ENCODE data around the gene GPHN.

Gene GPHN

GRCh38 chr14:66974397-66975025 is 466.6 kb downstream of the GPHN start:
- DNase-seq (ENCODE audit: insufficient read length, low spot score), result no peak
- no peak for TF ChIP-seq POLR2A (IDR thresholded peaks at IDR 0.05; ENCODE audit: low read depth, low read length)
- no peak for FAIRE-seq

GRCh38 chr14:66975251-66975650 is 467.3 kb downstream of the GPHN start:
- FAIRE-seq, result no peak
- DNase-seq (ENCODE audit: insufficient read length, low spot score), result no peak
- no peak for TF ChIP-seq POLR2A (IDR thresholded peaks at IDR 0.05; ENCODE audit: low read depth, low read length)

- TF ChIP-seq POLR2A (IDR thresholded peaks at IDR 0.05; ENCODE audit: low read depth, low read length), result no peak
- FAIRE-seq, result no peak
- DNase-seq (ENCODE audit: insufficient read length, low spot score), result no peak
These were observed 471.4 kb downstream of the GPHN start for GRCh38 chr14:66979101-66979974.

- no peak for TF ChIP-seq POLR2A (IDR thresholded peaks at IDR 0.05; ENCODE audit: low read depth, low read length)
- no peak for DNase-seq (ENCODE audit: insufficient read length, low spot score)
- no peak for FAIRE-seq
These were observed 474.3 kb downstream of the GPHN start for GRCh38 chr14:66982247-66982646.

- no peak for FAIRE-seq
- no peak for TF ChIP-seq POLR2A (IDR thresholded peaks at IDR 0.05; ENCODE audit: low read depth, low read length)
- no peak for DNase-seq (ENCODE audit: insufficient read length, low spot score)
These were observed 484.8 kb downstream of the GPHN start for GRCh38 chr14:66992776-66993175.

- TF ChIP-seq POLR2A (IDR thresholded peaks at IDR 0.05; ENCODE audit: low read depth, low read length), result no peak
- DNase-seq (ENCODE audit: insufficient read length, low spot score), result no peak
- FAIRE-seq, result no peak
These were observed 485.6 kb downstream of the GPHN start for GRCh38 chr14:66993512-66993911.

GRCh38 chr14:66998013-66998412 is 490.1 kb downstream of the GPHN start:
- no peak for FAIRE-seq

GRCh38 chr14:66999978-67000377 is 492.0 kb downstream of the GPHN start:
- TF ChIP-seq POLR2A (IDR thresholded peaks at IDR 0.05; ENCODE audit: low read depth, low read length), result no peak
- no peak for DNase-seq (ENCODE audit: insufficient read length, low spot score)
- no peak for FAIRE-seq

More at GRCh38 chr14:66998013-66998412, 490.1 kb downstream of the GPHN start:
- no peak for DNase-seq (ENCODE audit: insufficient read length, low spot score)
- no peak for TF ChIP-seq POLR2A (IDR thresholded peaks at IDR 0.05; ENCODE audit: low read depth, low read length)

GRCh38 chr14:67002994-67003753 is 495.2 kb downstream of the GPHN start:
- FAIRE-seq, result no peak
- no peak for TF ChIP-seq POLR2A (IDR thresholded peaks at IDR 0.05; ENCODE audit: low read depth, low read length)
- DNase-seq (ENCODE audit: insufficient read length, low spot score), result no peak

GRCh38 chr14:67004521-67004920 is 496.6 kb downstream of the GPHN start:
- DNase-seq (ENCODE audit: insufficient read length, low spot score) (no peak), FAIRE-seq (no peak)
- TF ChIP-seq POLR2A (IDR thresholded peaks at IDR 0.05; ENCODE audit: low read depth, low read length), result no peak

- DNase-seq (ENCODE audit: insufficient read length, low spot score), result no peak
- no peak for FAIRE-seq
These were observed 502.7 kb downstream of the GPHN start for GRCh38 chr14:67010602-67011001.

GRCh38 chr14:67016856-67017255 is 508.9 kb downstream of the GPHN start:
- FAIRE-seq, result no peak
- no peak for TF ChIP-seq POLR2A (IDR thresholded peaks at IDR 0.05; ENCODE audit: low read depth, low read length)
- DNase-seq (ENCODE audit: insufficient read length, low spot score), result no peak

More at GRCh38 chr14:67010602-67011001, 502.7 kb downstream of the GPHN start:
- no peak for TF ChIP-seq POLR2A (IDR thresholded peaks at IDR 0.05; ENCODE audit: low read depth, low read length)

GRCh38 chr14:67018720-67019119 is 510.8 kb downstream of the GPHN start:
- DNase-seq (ENCODE audit: insufficient read length, low spot score), result no peak
- FAIRE-seq, result no peak
- TF ChIP-seq POLR2A (IDR thresholded peaks at IDR 0.05; ENCODE audit: low read depth, low read length), result no peak

GRCh38 chr14:67019796-67020195 is 511.8 kb downstream of the GPHN start:
- no peak for TF ChIP-seq POLR2A (IDR thresholded peaks at IDR 0.05; ENCODE audit: low read depth, low read length)
- DNase-seq (ENCODE audit: insufficient read length, low spot score), result no peak
- no peak for FAIRE-seq

All from H54 (cell line).